ENCODE results near the gene IGFLR1. TPM values are rescaled to one million over a fixed set of nuclear protein-coding genes. Genes with fewer than 3 reads are reported as not detected.

Gene IGFLR1
- total and polyA plus RNA-seq, 3 experiments from 2014 or later, result 96.7 to 110 (median 108) TPM

DNA sequence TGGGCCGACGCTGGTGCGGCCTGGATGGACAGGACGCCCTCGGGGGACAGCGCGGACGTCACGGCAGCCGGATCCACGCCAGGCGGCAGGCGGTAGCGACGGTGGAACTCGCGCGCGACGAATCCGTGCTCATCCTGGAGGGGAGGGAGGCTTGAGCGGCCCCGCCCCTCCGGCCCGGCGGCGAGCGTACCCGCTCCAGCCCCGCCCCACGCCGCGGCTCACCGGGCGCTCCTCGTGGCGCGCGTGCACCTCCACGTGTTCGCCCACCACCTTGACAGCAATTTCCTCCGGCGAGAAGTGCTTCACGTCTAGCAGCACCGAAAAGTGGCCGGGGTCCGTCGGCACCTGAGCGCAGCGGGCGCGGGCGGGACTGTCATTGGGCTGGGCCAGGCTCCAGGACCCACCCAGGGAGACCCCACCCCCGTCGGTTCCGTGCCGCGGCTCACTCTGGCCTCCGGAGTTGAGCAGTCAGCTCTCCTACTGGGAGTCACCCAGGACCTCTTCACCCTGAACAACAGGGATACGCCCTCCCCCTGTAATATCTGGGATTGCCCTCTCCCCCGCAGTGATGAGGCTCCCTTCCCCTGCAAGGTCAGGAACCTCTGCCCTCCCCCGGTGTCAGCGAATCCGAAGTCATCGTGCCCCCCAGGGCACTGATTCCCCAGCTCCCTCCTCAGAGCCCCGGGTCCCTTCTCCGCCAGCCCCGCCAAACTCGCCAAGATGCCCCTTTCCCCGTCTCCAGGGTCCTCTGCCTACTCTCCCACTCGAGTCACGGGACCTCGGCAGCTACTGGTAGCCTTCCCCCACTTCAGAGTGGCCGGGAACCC, 13.5 kb upstream of the IGFLR1 start:
- POLR2A ChIA-PET, result no interaction called here
- CTCF ChIA-PET, result no interaction called here
- peak overlapping the region in 5 of 7 donors; percentile 17 to 55 (median 42) for H3K4me3 Mint-ChIP-seq
- peaks cover 3 to 43% (median 9%) of the 10 kb centered on the region in 3 donors for H3K36me3 Mint-ChIP-seq
- peak in 4 of 5 donors; percentile 32 to 53 (median 38) for DNase-seq
- Histone ChIP-seq H3K9me3 (ENCODE audit: low read length) (no peaks in the 10 kb centered on the region), H3K27me3 (ENCODE audit: insufficient read depth, low read length, poor library complexity, severe bottlenecking) (no peaks in the 10 kb centered on the region), H3K27ac (ENCODE audit: low read depth, low read length) (no peak overlapping the region), H3K4me3 (ENCODE audit: low read length) (no peak overlapping the region), H3K36me3 (ENCODE audit: insufficient read depth, low read length) (peaks cover 8% of the 10 kb centered on the region), H3K4me1 (ENCODE audit: insufficient read depth, low read length) (peaks cover 22% of the 10 kb centered on the region)
- H3K27me3 Mint-ChIP-seq, result peaks cover 0 to 4% of the 10 kb centered on the region in 2 donors
- peaks cover 23 to 44% (median 24%) of the 10 kb centered on the region in 3 donors for H3K4me1 Mint-ChIP-seq
- H3K27ac Mint-ChIP-seq, result peak overlapping the region in 2 of 8 donors; percentile 12 to 33
- peaks cover 0 to 2% (median 0%) of the 10 kb centered on the region in 5 donors for H3K9me3 Mint-ChIP-seq

DNA sequence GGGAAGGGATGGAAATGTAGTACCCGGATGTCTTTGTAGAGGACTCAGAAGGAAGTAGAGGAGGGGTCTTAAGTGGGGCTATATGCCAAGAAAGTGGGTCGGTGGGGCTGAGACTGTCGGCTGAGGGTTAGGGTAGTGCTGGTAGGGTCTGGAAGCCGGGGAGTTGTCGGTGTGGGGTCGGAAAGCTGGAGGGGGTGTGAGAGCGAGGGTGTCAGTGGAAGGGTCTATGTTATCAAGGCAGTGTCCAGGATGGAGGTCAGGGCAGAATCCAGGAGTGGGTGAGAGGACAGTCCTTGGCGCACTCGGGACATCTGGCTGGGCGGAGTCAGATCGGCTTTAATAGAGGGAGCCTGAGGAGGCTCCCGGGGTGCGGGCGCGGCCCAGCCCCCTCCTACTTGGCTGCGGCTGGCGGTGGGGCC, 12.9 kb upstream of the IGFLR1 start:
- DNase-seq, result no peak
- ChIA-PET POLR2A (no interaction called here), CTCF (no interaction called here)
- Histone ChIP-seq H3K4me1 (ENCODE audit: insufficient read depth, low read length) (peaks cover 22% of the 10 kb centered on the region), H3K27ac (ENCODE audit: low read depth, low read length) (no peak overlapping the region), H3K27me3 (ENCODE audit: insufficient read depth, low read length, poor library complexity, severe bottlenecking) (no peaks in the 10 kb centered on the region), H3K4me3 (ENCODE audit: low read length) (no peak overlapping the region), H3K9me3 (ENCODE audit: low read length) (no peaks in the 10 kb centered on the region), H3K36me3 (ENCODE audit: insufficient read depth, low read length) (peaks cover 7% of the 10 kb centered on the region)
- Mint-ChIP-seq H3K4me3 (peak overlapping the region in 3 of 7 donors; percentile 27 to 87 (median 44)), H3K4me1 (peaks cover 21 to 41% (median 24%) of the 10 kb centered on the region in 3 donors), H3K9me3 (peaks cover 0 to 2% (median 0%) of the 10 kb centered on the region in 5 donors), H3K27ac (no peak overlapping the region), H3K36me3 (peaks cover 3 to 41% (median 9%) of the 10 kb centered on the region in 3 donors), H3K27me3 (peaks cover 0 to 4% of the 10 kb centered on the region in 2 donors)

DNA sequence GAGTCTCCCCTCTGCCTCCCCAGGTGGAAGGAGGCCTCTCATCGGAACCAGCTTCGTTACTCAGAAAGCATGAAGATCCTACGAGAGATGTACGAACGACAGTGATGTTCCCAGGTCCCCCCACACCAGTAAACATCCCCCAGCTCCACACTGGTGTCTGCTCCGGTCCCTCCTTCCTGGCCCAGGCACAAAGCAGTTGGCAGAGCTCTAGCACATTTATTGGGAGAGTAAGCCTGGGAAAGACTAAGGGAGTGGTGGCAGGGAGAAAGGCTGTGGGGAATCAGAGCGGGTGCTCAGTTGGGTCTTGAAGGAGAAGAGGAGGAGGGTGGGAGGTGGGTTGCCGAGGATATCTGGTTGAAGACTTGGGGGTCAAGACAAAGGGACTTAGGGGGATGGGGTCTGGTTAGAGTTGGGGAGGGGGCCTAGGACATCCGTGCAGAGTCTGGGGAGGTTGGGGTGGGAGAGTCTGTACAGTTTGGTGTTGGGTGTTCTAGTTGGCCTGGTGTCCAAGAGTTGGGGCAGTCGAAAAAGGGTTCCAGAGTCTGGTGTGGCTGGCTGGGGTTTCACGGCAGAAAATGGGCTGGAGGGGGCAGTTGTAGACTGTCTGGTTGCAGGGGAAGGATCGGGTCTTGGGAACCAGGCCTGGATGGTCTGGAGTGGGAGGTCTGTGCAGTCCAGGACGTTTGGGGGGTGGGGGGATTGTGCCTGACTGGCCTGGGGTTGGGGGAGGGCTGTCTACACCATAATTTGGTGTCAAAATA, 12.3 kb upstream of the IGFLR1 start:
- peaks cover 7% of the 10 kb centered on the region for H3K36me3 ChIP-seq (ENCODE audit: insufficient read depth, low read length)
- peaks cover 0 to 4% of the 10 kb centered on the region in 2 donors for H3K27me3 Mint-ChIP-seq
- H3K9me3 ChIP-seq (ENCODE audit: low read length), result no peaks in the 10 kb centered on the region
- peak overlapping the region in 2 of 8 donors; percentile 11 to 57 for H3K27ac Mint-ChIP-seq
- peaks cover 3 to 39% (median 9%) of the 10 kb centered on the region in 3 donors for H3K36me3 Mint-ChIP-seq
- peak overlapping the region in 2 of 7 donors; percentile 30 to 87 for H3K4me3 Mint-ChIP-seq
- H3K4me1 Mint-ChIP-seq, result peaks cover 22 to 40% (median 26%) of the 10 kb centered on the region in 3 donors
- no peak overlapping the region for H3K4me3 ChIP-seq (ENCODE audit: low read length)
- ChIA-PET CTCF (no interaction called here), POLR2A (no interaction called here)
- no peaks in the 10 kb centered on the region for H3K27me3 ChIP-seq (ENCODE audit: insufficient read depth, low read length, poor library complexity, severe bottlenecking)
- no peak overlapping the region for H3K27ac ChIP-seq (ENCODE audit: low read depth, low read length)
- H3K4me1 ChIP-seq (ENCODE audit: insufficient read depth, low read length), result peaks cover 27% of the 10 kb centered on the region
- H3K9me3 Mint-ChIP-seq, result peaks cover 0 to 2% (median 0%) of the 10 kb centered on the region in 5 donors
- DNase-seq, result no peak

DNA sequence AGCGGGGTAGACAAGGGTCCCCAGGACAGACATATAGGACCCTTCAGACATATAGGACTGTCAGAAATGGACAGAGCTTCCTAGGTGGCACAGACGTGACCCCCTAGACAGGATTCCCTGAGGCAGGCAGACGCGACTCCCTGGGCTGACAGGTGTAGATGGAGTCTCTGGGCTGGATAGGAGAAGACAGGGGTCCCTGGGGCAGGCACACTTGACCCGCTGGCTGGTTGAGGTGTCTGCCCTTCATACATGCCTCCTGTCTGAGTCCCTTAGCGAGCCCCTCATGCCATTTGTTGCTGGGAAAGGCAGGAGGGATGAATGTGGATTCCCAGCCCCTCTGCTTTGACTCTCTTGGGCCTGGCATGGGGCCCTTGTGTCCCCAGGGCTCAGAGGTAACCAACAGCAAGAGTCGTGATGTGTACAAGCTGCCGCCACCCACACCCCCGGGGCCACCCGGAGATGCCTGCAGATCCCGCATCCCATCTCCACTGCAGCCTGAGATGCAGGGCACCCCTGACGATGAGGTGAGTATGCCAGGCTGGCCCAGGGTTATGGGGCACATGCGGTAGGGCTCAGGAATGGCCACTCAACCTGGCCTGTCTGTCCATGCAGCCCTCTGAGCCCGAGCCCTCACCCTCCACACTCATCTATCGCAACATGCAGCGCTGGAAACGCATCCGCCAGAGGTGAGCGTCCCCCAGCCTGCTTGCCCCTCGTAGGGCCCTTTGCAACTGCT, 11.6 kb upstream of the IGFLR1 start:
- Histone ChIP-seq H3K4me3 (ENCODE audit: low read length) (no peak overlapping the region), H3K4me1 (ENCODE audit: insufficient read depth, low read length) (peaks cover 27% of the 10 kb centered on the region), H3K27ac (ENCODE audit: low read depth, low read length) (no peak overlapping the region), H3K9me3 (ENCODE audit: low read length) (no peaks in the 10 kb centered on the region), H3K36me3 (ENCODE audit: insufficient read depth, low read length) (peaks cover 7% of the 10 kb centered on the region), H3K27me3 (ENCODE audit: insufficient read depth, low read length, poor library complexity, severe bottlenecking) (no peaks in the 10 kb centered on the region)
- Mint-ChIP-seq H3K4me1 (peaks cover 23 to 39% (median 24%) of the 10 kb centered on the region in 3 donors), H3K4me3 (peak overlapping the region in 2 of 7 donors; percentile 23 to 50), H3K27me3 (peaks cover 0 to 4% of the 10 kb centered on the region in 2 donors), H3K27ac (peak overlapping the region in 2 of 8 donors; percentile 11 to 57), H3K36me3 (peaks cover 3 to 38% (median 9%) of the 10 kb centered on the region in 3 donors), H3K9me3 (peaks cover 0 to 2% (median 0%) of the 10 kb centered on the region in 5 donors)
- CTCF ChIA-PET, result no interaction called here
- POLR2A ChIA-PET, result no interaction called here
- DNase-seq, result no peak

DNA sequence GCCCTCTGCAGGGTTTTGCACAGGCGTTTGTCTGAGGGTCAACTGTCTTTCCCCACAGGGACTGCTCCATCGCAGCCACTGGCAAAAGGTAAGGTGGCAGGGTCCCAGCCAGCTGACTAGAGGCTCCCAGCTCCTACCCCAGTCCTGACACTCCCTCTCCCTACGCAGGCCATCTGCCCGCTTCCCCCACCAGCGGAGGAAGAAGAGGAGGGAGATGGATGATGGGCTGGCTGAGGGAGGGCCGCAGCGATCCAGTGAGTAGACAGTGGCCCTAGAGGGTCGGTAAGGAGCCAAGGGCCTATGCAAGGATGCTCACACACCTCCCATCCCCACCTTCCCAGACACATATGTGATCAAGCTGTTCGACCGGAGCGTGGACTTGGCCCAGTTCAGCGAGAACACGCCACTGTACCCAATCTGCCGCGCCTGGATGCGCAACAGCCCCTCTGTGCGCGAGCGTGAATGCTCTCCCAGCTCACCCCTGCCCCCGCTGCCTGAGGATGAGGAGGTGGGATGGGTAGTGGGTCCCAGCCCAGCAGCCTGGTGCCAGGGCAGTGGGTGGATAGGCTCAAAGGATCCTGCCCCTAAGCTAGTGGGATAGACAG, 10.6 kb upstream of the IGFLR1 start:
- peaks cover 0 to 1% (median 0%) of the 10 kb centered on the region in 5 donors for H3K9me3 Mint-ChIP-seq
- CTCF ChIA-PET, result no interaction called here
- no peak overlapping the region for H3K27ac ChIP-seq (ENCODE audit: low read depth, low read length)
- no peak overlapping the region for H3K27ac Mint-ChIP-seq
- peaks cover 0 to 4% of the 10 kb centered on the region in 2 donors for H3K27me3 Mint-ChIP-seq
- no peak for DNase-seq
- peaks cover 25% of the 10 kb centered on the region for H3K4me1 ChIP-seq (ENCODE audit: insufficient read depth, low read length)
- H3K9me3 ChIP-seq (ENCODE audit: low read length), result no peaks in the 10 kb centered on the region
- POLR2A ChIA-PET, result interaction anchor here (0.6 to 1.0 kb wide), 2 partner anchors 12 to 75 kb away, joined by 3 to 4 read pairs; no protein-coding TSS in a partner anchor
- no peak overlapping the region for H3K4me3 Mint-ChIP-seq
- peaks cover 26 to 42% (median 29%) of the 10 kb centered on the region in 3 donors for H3K4me1 Mint-ChIP-seq
- no peak overlapping the region for H3K4me3 ChIP-seq (ENCODE audit: low read length)
- no peaks in the 10 kb centered on the region for H3K27me3 ChIP-seq (ENCODE audit: insufficient read depth, low read length, poor library complexity, severe bottlenecking)
- H3K36me3 Mint-ChIP-seq, result peaks cover 3 to 40% (median 9%) of the 10 kb centered on the region in 3 donors
- peaks cover 7% of the 10 kb centered on the region for H3K36me3 ChIP-seq (ENCODE audit: insufficient read depth, low read length)

DNA sequence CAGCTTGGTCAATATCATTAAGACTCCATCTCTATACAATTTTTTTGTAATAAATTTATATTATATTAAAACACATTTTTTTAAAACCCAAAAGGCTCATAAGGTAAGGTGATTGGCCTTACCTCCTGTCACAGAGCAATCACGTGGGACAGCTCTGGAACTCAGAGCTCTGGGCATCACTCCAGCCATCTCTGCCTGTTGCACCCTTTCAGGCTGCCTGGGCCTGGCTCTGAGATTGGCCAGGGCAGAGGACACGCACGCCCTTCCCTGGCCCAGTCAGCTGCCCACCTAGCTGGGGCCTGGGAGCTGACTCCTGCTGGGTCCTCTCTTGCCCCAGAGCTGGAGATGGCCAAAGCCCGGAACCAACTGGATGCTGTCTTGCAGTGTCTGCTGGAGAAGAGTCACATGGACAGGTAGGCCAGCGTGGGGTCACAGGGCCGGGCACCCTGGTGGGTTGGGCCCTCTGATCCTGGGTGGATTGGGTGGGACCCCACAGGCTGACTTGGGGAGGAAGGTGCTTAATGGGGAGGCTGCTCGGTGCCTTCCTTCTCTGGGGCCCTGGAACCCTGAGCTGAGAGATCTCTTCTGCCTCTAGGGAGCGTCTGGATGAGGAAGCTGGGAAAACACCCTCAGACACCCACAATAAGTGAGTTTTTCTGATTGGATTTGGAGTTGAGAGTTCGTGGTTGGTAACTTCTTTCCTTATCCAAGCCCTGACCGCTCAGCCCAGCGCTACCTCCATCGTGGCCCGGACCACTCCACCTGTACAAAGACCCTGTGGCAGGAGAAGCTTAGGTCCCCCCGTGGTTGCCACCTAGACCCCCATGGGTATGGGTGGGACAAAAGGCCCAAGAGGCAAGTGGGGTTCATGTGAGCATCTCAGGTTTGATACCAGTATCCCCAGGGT, 9.8 kb upstream of the IGFLR1 start:
- H3K36me3 ChIP-seq (ENCODE audit: insufficient read depth, low read length), result peaks cover 7% of the 10 kb centered on the region
- CTCF ChIA-PET, result no interaction called here
- H3K27me3 Mint-ChIP-seq, result peaks cover 0 to 3% of the 10 kb centered on the region in 2 donors
- no peak overlapping the region for H3K27ac ChIP-seq (ENCODE audit: low read depth, low read length)
- H3K36me3 Mint-ChIP-seq, result peaks cover 3 to 40% (median 9%) of the 10 kb centered on the region in 3 donors
- H3K4me1 Mint-ChIP-seq, result peaks cover 26 to 41% (median 28%) of the 10 kb centered on the region in 3 donors
- POLR2A ChIA-PET, result interaction anchor here (0.6 to 1.0 kb wide), 2 partner anchors 11 to 75 kb away, joined by 3 to 4 read pairs; no protein-coding TSS in a partner anchor
- no peak for DNase-seq
- H3K4me1 ChIP-seq (ENCODE audit: insufficient read depth, low read length), result peaks cover 22% of the 10 kb centered on the region
- H3K9me3 Mint-ChIP-seq, result no peaks in the 10 kb centered on the region
- peak overlapping the region in 1 of 7 donors; percentile 30 for H3K4me3 Mint-ChIP-seq
- no peak overlapping the region for H3K4me3 ChIP-seq (ENCODE audit: low read length)
- no peaks in the 10 kb centered on the region for H3K27me3 ChIP-seq (ENCODE audit: insufficient read depth, low read length, poor library complexity, severe bottlenecking)
- H3K9me3 ChIP-seq (ENCODE audit: low read length), result no peaks in the 10 kb centered on the region
- no peak overlapping the region for H3K27ac Mint-ChIP-seq
